ENCODE data around the gene RPS28.

- TF ChIP-seq CTCF (conservative IDR thresholded peaks at IDR 0.05; ENCODE audit: low read depth, low read length): no peak
- no peak for TF ChIP-seq EZH2 (IDR thresholded peaks at IDR 0.05; ENCODE audit: borderline replicate concordance, low read depth, low read length, poor library complexity, severe bottlenecking)
Measured at GRCh38 chr19:8360196-8360595, 38.9 kb downstream of the RPS28 start.
